ENCODE results near the gene THTPA.

DNA sequence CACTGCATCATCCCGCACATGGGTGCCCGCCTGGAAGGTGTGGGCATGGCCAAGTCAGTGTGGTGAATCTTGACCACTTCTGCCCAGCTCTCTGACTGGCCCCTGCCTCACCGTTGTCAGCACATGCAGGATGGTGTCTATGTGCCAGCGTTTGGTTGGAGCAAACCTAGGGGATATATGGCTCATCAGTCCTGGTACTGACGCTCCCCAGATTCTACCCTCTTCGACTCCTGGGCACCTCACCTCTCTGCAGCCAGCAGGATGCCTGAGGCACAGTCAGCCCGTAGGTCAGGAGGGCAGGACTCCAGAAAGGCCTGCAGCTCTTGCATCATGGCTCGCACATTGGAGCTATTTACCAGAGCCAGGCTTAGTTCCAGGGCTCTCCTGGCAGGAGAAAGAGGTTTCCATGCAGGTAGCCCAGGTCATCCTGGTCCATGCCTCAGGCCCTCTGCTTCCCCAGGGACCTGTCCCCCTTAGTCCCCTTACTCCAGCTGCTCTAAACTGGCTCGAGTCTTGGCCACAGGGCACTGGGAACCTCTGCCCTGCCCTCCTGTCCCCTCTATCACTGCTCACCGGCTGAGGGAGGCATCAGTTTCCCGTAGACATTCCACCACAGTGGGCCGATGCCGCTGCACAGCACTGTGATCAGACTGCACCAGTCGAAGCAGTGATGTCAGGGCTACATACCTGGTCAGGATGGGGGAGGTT, 7.6 kb downstream of the THTPA start:
- TF ChIP-seq POLR2A (IDR thresholded peaks at IDR 0.05; ENCODE audit: low read depth, low read length) (no peak), POLR2AphosphoS5 (IDR thresholded peaks at IDR 0.05; ENCODE audit: low read depth, low read length) (peak; percentile 6; the same call in 1 of the 2 replicates), TAF1 (IDR thresholded peaks at IDR 0.05; ENCODE audit: borderline replicate concordance, low read depth, low read length) (no peak)
